Stimulated activated CD8-positive, alpha-beta memory T cell treated with anti-CD3 and anti-CD28 coated beads, Interleukin-2, amount 100 ng/mL, for 48 hours (primary cell): Measurements from ENCODE around the gene SPTB.
A peak's percentile ranks its signal among the peaks of the same experiment; 100 is the strongest.

Experiments
- DNase-seq, 2 donors: peaks; one replicate each; pipeline ENCODE4 v3.0.0-alpha.2; 2020; ENCODE audit warnings: low read depth in 2 of 2

Gene SPTB

GRCh38 chr14:64766430-64767151, 113.1 kb downstream of the SPTB start:
- DNase-seq: no peak

GRCh38 chr14:64765740-64766302, 113.9 kb downstream of the SPTB start:
- DNase-seq: no peak

- DNase-seq: peak; percentile 47 to 51
These were observed 114.8 kb downstream of the SPTB start for GRCh38 chr14:64764641-64765520.

- DNase-seq: no peak
These were observed 115.7 kb downstream of the SPTB start for GRCh38 chr14:64763801-64764621.

GRCh38 chr14:64763085-64763782, 116.5 kb downstream of the SPTB start:
- no peak for DNase-seq

- DNase-seq: peak in 1 of 2 donors; percentile 26
These were observed 117.4 kb downstream of the SPTB start for GRCh38 chr14:64762044-64763034.

- DNase-seq: no peak
These were observed 118.2 kb downstream of the SPTB start for GRCh38 chr14:64761441-64762043.

GRCh38 chr14:64760916-64761315, 118.8 kb downstream of the SPTB start:
- no peak for DNase-seq

- DNase-seq: peak; percentile 44 to 61
These were observed 119.5 kb downstream of the SPTB start for GRCh38 chr14:64760146-64760755.

GRCh38 chr14:64759555-64759938, 120.2 kb downstream of the SPTB start:
- no peak for DNase-seq

GRCh38 chr14:64758691-64759554, 120.8 kb downstream of the SPTB start:
- DNase-seq: no peak

- DNase-seq: no peak
These were observed 121.6 kb downstream of the SPTB start for GRCh38 chr14:64758025-64758521.

- DNase-seq: no peak
These were observed 122.1 kb downstream of the SPTB start for GRCh38 chr14:64757601-64758000.

GRCh38 chr14:64756712-64757111, 123.0 kb downstream of the SPTB start:
- DNase-seq: no peak

- peak in 1 of 2 donors; percentile 22 for DNase-seq
These were observed 123.9 kb downstream of the SPTB start for GRCh38 chr14:64755781-64756221.

- no peak for DNase-seq
These were observed 125.0 kb downstream of the SPTB start for GRCh38 chr14:64754685-64755084.

GRCh38 chr14:64753999-64754398, 125.7 kb downstream of the SPTB start:
- no peak for DNase-seq

- no peak for DNase-seq
These were observed 126.3 kb downstream of the SPTB start for GRCh38 chr14:64753374-64753773.
